DND-41 (cell line): ENCODE data around the gene MARCHF4.

Source experiments
- CTCF ChIP-seq: IDR thresholded peaks from 2 replicates; pipeline ENCODE4 v1.5.1; 2012; ENCODE audit warnings: borderline replicate concordance, low read length, moderate library complexity, mild to moderate bottlenecking; ENCODE audit not compliant: poor library complexity, severe bottlenecking; ENCODE audit errors: extremely low read depth
- EZH2 ChIP-seq: IDR thresholded peaks from 3 replicates; pipeline ENCODE4 v1.6.1; 2012; ENCODE audit warnings: borderline replicate concordance, low read depth, mild to moderate bottlenecking, moderate library complexity, low read length, inconsistent platforms; ENCODE audit not compliant: severe bottlenecking

- TF ChIP-seq CTCF, result no peak
- no peak for TF ChIP-seq EZH2
These were observed 43.3 kb upstream of the MARCHF4 start for GRCh38 chr2:216415541-216415940.
